Ishikawa (cell line): ENCODE data around the gene DHX8.

Experiments
- CEBPB ChIP-seq: IDR thresholded peaks from 2 replicates; pipeline ENCODE4 v1.6.1; 2012
- CREB1 ChIP-seq: IDR thresholded peaks from 2 replicates; pipeline ENCODE4 v1.6.1; 2012; ENCODE audit warnings: low read depth
- EGR1 ChIP-seq: IDR thresholded peaks from 2 replicates; pipeline ENCODE4 v1.6.1; 2012
- EP300 ChIP-seq: IDR thresholded peaks from 2 replicates; pipeline ENCODE4 v1.6.1; 2012; ENCODE audit warnings: borderline replicate concordance
- FOXM1 ChIP-seq: IDR thresholded peaks from 2 replicates; pipeline ENCODE4 v1.6.1; 2012; ENCODE audit warnings: low read depth, borderline replicate concordance
- NFIC ChIP-seq: IDR thresholded peaks from 2 replicates; pipeline ENCODE4 v1.6.1; 2012
- RAD21 ChIP-seq: IDR thresholded peaks from 2 replicates; pipeline ENCODE4 v1.6.1; 2012; ENCODE audit warnings: low read depth
- TAF1 ChIP-seq: IDR thresholded peaks from 2 replicates; pipeline ENCODE4 v1.6.1; 2012; ENCODE audit warnings: low read depth, mild to moderate bottlenecking
- TCF12 ChIP-seq: IDR thresholded peaks from 2 replicates; pipeline ENCODE4 v1.6.1; 2012; ENCODE audit warnings: low read depth
- TEAD4 ChIP-seq: IDR thresholded peaks from 2 replicates; pipeline ENCODE4 v1.6.1; 2012
- USF1 ChIP-seq: IDR thresholded peaks from 2 replicates; pipeline ENCODE4 v1.6.1; 2012
- YY1 ChIP-seq: IDR thresholded peaks from 2 replicates; pipeline ENCODE4 v1.6.1; 2012; ENCODE audit warnings: low read depth
- ZBTB7A ChIP-seq: IDR thresholded peaks from 2 replicates; pipeline ENCODE4 v1.6.1; 2012; ENCODE audit warnings: low read depth
- TF ChIP-seq, protein P1 (sequence below): IDR thresholded peaks from 2 replicates; pipeline ENCODE4 v1.6.1; 2012
- TF ChIP-seq, protein P2 (sequence below): IDR thresholded peaks from 2 replicates; pipeline ENCODE4 v1.6.1; 2012; ENCODE audit warnings: low read depth, mild to moderate bottlenecking

Gene DHX8

GRCh38 chr17:43445009-43445589, 38.7 kb upstream of the DHX8 start:
- TF ChIP-seq NFIC (no peak), YY1 (no peak), FOXM1 (no peak)

GRCh38 chr17:43446773-43447172, 37.0 kb upstream of the DHX8 start:
- TF ChIP-seq USF1 = no peak
- no peak for TF ChIP-seq TCF12
- TF ChIP-seq YY1 = no peak

GRCh38 chr17:43448720-43449469, 34.9 kb upstream of the DHX8 start:
- TF ChIP-seq TEAD4 (no peak), YY1 (no peak), TAF1 (no peak), NFIC (no peak), TCF12 (no peak), USF1 (no peak), ZBTB7A (no peak), CREB1 (no peak), CEBPB (no peak), EGR1 (no peak)
- TF ChIP-seq, protein P1, sequence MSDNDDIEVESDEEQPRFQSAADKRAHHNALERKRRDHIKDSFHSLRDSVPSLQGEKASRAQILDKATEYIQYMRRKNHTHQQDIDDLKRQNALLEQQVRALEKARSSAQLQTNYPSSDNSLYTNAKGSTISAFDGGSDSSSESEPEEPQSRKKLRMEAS = no peak
- TF ChIP-seq, protein P2, sequence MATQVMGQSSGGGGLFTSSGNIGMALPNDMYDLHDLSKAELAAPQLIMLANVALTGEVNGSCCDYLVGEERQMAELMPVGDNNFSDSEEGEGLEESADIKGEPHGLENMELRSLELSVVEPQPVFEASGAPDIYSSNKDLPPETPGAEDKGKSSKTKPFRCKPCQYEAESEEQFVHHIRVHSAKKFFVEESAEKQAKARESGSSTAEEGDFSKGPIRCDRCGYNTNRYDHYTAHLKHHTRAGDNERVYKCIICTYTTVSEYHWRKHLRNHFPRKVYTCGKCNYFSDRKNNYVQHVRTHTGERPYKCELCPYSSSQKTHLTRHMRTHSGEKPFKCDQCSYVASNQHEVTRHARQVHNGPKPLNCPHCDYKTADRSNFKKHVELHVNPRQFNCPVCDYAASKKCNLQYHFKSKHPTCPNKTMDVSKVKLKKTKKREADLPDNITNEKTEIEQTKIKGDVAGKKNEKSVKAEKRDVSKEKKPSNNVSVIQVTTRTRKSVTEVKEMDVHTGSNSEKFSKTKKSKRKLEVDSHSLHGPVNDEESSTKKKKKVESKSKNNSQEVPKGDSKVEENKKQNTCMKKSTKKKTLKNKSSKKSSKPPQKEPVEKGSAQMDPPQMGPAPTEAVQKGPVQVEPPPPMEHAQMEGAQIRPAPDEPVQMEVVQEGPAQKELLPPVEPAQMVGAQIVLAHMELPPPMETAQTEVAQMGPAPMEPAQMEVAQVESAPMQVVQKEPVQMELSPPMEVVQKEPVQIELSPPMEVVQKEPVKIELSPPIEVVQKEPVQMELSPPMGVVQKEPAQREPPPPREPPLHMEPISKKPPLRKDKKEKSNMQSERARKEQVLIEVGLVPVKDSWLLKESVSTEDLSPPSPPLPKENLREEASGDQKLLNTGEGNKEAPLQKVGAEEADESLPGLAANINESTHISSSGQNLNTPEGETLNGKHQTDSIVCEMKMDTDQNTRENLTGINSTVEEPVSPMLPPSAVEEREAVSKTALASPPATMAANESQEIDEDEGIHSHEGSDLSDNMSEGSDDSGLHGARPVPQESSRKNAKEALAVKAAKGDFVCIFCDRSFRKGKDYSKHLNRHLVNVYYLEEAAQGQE = no peak

GRCh38 chr17:43449470-43450248, 34.1 kb upstream of the DHX8 start:
- TF ChIP-seq, protein P1 = no peak
- TF ChIP-seq RAD21 = no peak
- TF ChIP-seq, protein P2 = no peak
- TF ChIP-seq YY1 = no peak
- no peak for TF ChIP-seq EP300
- TF ChIP-seq CEBPB = no peak
- no peak for TF ChIP-seq EGR1
- no peak for TF ChIP-seq NFIC
- TF ChIP-seq TCF12 = no peak

GRCh38 chr17:43453331-43453812, 30.4 kb upstream of the DHX8 start:
- TF ChIP-seq TCF12 (no peak), FOXM1 (no peak), NFIC (peak; percentile 38; the same call in 1 of the 2 replicates), EP300 (no peak)

- TF ChIP-seq TCF12 = no peak
- no peak for TF ChIP-seq YY1
- TF ChIP-seq, protein P2 = no peak
- TF ChIP-seq, protein P1 = no peak
- no peak for TF ChIP-seq FOXM1
- no peak for TF ChIP-seq RAD21
- TF ChIP-seq USF1 = no peak
- no peak for TF ChIP-seq CREB1
- no peak for TF ChIP-seq CEBPB
- no peak for TF ChIP-seq TAF1
- no peak for TF ChIP-seq TEAD4
- TF ChIP-seq ZBTB7A = no peak
- TF ChIP-seq EGR1 = no peak
- no peak for TF ChIP-seq NFIC
- TF ChIP-seq EP300 = no peak
Measured at GRCh38 chr17:43454868-43455267, 28.9 kb upstream of the DHX8 start.
